ENCODE measurements around the gene CCNL1.

- TF ChIP-seq GATA2 (IDR thresholded peaks at IDR 0.05; ENCODE audit: low read depth, low read length) (no peak), GATA3 (IDR thresholded peaks at IDR 0.05; ENCODE audit: low read depth, low read length) (no peak)
Observed at GRCh38 chr3:157199841-157200240, 39.9 kb upstream of the CCNL1 start.

All from SH-SY5Y (cell line).